Fibroblast of lung (primary cell): ENCODE measurements around the gene BCAT1.

Source experiments
- CTCF ChIP-seq, 2 donors: IDR thresholded peaks in 1 of 2; conservative IDR thresholded peaks in 1 of 2; 1 replicate in 1 of 2; 2 replicates in 1 of 2; pipeline ENCODE4 v1.5.1; 2011 to 2012; ENCODE audit warnings: low read length in 2 of 2, control low read depth in 1 of 2, inconsistent platforms in 1 of 2, low read depth in 1 of 2, mild to moderate bottlenecking in 1 of 2
- EZH2 ChIP-seq: IDR thresholded peaks from 2 replicates; pipeline ENCODE4 v1.5.1; 2012; ENCODE audit warnings: low read length, control low read depth, mild to moderate bottlenecking; ENCODE audit errors: missing control alignments

- TF ChIP-seq EZH2 (no peak), CTCF (conservative IDR thresholded peaks at IDR 0.05 in 1 of 2, IDR thresholded peaks at IDR 0.05 in 1 of 2; ENCODE audit: low read depth in 1 of 2, low read length in 2 of 2) (no peak)
These were observed 50.7 kb downstream of the BCAT1 start for GRCh38 chr12:24898185-24898584.
